Gastroesophageal sphincter (tissue), 4 donors: ENCODE results near the gene ZBED4. TPM values are rescaled to one million over a fixed set of nuclear protein-coding genes. Genes with fewer than 3 reads are reported as not detected.

Source experiments
- ATAC-seq: fragments of 150-250 bp; one replicate; pipeline ENCODE4 v1.9.1; 2016; ENCODE audit warnings: mild to moderate bottlenecking, moderate library complexity
- H3K27ac ChIP-seq, 4 donors: fragments of 200-600 bp; sonication (generic) in 3 of 4; 1 replicate in 3 of 4; 2 replicates in 1 of 4; pipeline ENCODE4 v1.5.1; 2016 to 2019
- H3K27me3 ChIP-seq: fragments of 200-600 bp; sonication (generic); one replicate; pipeline ENCODE4 v1.5.1; 2019
- H3K36me3 ChIP-seq, 2 donors: fragments of 200-600 bp; sonication (generic); one replicate each; pipeline ENCODE4 v1.5.1; 2019; ENCODE audit warnings: control low read depth in 1 of 2
- H3K4me1 ChIP-seq, 3 donors: fragments of 200-600 bp; sonication (generic); 1 replicate in 2 of 3; 2 replicates in 1 of 3; pipeline ENCODE4 v1.5.1; 2016 to 2019; ENCODE audit warnings: control low read depth in 2 of 3
- H3K4me3 ChIP-seq, 2 donors: fragments of 200-600 bp; sonication (generic); one replicate each; pipeline ENCODE4 v1.5.1; 2019; ENCODE audit warnings: mild to moderate bottlenecking in 1 of 2, moderate library complexity in 1 of 2
- H3K9me3 ChIP-seq, 3 donors: fragments of 200-600 bp; sonication (generic); one replicate each; pipeline ENCODE4 v1.5.1; 2017 to 2019; ENCODE audit warnings: control low read depth in 2 of 3
- EP300 ChIP-seq: sonication (generic); formaldehyde crosslinking; IDR thresholded peaks from one replicate; pipeline ENCODE4 v1.6.1; 2017; ENCODE audit warnings: antibody characterized with exemption, mild to moderate bottlenecking
- POLR2A ChIP-seq, 2 donors: fragments of 450-650 bp; IDR thresholded peaks; one replicate each; pipeline ENCODE4 v1.6.1; 2017; ENCODE audit warnings: antibody characterized with exemption in 2 of 2, mild to moderate bottlenecking in 2 of 2, moderate library complexity in 1 of 2
- POLR2AphosphoS5 ChIP-seq: sonication (generic); formaldehyde crosslinking; IDR thresholded peaks from one replicate; pipeline ENCODE4 v1.6.1; 2017; ENCODE audit warnings: antibody characterized with exemption
- WGBS, 2 donors: methylation state at CpG; one replicate each; pipeline ENCODE4 v1.1.5; 2018; ENCODE audit warnings: low coverage in 1 of 2; 5-methylcytosine and 5-hydroxymethylcytosine counted together
- total RNA-seq, 4 donors: library from RNA; depleted of rRNA; stranded (reverse); fragments of >200 nt; gene quantifications; one replicate each; pipeline ENCODE4 v1.1.0, GENCODE V29; 2016
- TF ChIP-seq, protein P1 (sequence below), 4 experiments: fragments of 200-600 bp in 2 of 4; fragments of 450-650 bp in 2 of 4; sonication (generic) in 1 of 4; IDR thresholded peaks; one replicate each; pipeline ENCODE4 v1.5.1; 2017 to 2019; ENCODE audit warnings: antibody characterized with exemption in 4 of 4, mild to moderate bottlenecking in 2 of 4, moderate library complexity in 2 of 4

Gene ZBED4
- total RNA-seq, 4 donors from 2014 or later: 6.9 to 12.3 (median 7.1) TPM

DNA sequence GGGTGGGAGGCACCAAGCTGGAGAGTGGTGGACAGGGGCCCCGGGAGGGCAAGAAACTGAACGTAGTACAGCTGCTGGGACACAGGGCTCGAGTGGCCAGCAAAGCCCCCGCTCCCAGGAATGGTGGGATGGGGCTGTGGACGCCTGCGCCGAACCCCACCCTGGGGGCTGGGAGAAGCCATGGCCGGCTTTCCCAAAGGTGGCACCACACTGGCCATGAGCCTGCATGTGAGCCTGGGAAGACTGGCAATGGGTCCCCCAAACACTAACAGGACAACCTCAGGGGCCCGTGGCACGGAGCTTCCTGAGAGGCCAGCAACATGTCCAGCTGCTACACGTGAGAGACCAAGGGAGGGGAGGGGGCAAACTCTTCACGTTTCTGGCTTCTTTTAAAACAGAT lies 60.6 kb downstream of the ZBED4 start:
- H3K4me3 ChIP-seq: no peak overlapping the region
- H3K9me3 ChIP-seq: no peaks in the 10 kb centered on the region
- no peaks in the 10 kb centered on the region for H3K27me3 ChIP-seq
- peaks cover 0 to 21% (median 10%) of the 10 kb centered on the region in 3 donors for H3K4me1 ChIP-seq
- no peak for TF ChIP-seq POLR2A (IDR thresholded peaks at IDR 0.05)
- TF ChIP-seq, protein P1, sequence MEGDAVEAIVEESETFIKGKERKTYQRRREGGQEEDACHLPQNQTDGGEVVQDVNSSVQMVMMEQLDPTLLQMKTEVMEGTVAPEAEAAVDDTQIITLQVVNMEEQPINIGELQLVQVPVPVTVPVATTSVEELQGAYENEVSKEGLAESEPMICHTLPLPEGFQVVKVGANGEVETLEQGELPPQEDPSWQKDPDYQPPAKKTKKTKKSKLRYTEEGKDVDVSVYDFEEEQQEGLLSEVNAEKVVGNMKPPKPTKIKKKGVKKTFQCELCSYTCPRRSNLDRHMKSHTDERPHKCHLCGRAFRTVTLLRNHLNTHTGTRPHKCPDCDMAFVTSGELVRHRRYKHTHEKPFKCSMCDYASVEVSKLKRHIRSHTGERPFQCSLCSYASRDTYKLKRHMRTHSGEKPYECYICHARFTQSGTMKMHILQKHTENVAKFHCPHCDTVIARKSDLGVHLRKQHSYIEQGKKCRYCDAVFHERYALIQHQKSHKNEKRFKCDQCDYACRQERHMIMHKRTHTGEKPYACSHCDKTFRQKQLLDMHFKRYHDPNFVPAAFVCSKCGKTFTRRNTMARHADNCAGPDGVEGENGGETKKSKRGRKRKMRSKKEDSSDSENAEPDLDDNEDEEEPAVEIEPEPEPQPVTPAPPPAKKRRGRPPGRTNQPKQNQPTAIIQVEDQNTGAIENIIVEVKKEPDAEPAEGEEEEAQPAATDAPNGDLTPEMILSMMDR (IDR thresholded peaks at IDR 0.05): no peak
- TF ChIP-seq POLR2AphosphoS5: no peak
- no peak for TF ChIP-seq EP300
- no peak overlapping the region for H3K27ac ChIP-seq
- WGBS, 2 donors: 53 to 72% methylated on average over 3 to 8 of the region's 12 CpGs
- no peak for ATAC-seq
- H3K36me3 ChIP-seq: peaks cover 0 to 53% of the 10 kb centered on the region in 2 donors

DNA sequence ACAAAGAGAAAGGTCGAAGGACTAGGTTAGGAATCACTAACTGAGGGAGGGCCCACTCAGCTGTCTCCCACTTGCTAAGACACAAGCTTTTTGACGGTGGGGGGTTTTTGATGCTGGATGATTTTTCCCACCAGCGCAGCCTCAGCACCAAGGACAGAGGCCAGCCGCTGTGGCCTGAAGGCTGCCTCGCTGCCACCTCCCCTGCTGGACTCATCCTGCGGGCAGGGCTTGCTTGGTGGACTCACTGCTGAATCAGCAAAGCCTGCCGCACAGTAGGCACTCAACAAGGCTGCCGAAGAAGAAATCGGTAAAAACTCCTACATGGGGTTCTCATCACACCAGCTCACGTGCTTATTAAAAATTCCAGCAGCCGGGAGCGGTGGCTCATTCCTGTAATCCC lies 62.0 kb downstream of the ZBED4 start:
- Histone ChIP-seq H3K4me1 (peaks cover 0 to 28% (median 14%) of the 10 kb centered on the region in 3 donors), H3K4me3 (no peak overlapping the region), H3K36me3 (peaks cover 0 to 48% of the 10 kb centered on the region in 2 donors), H3K27ac (no peak overlapping the region), H3K9me3 (no peaks in the 10 kb centered on the region), H3K27me3 (no peaks in the 10 kb centered on the region)
- TF ChIP-seq EP300: no peak
- TF ChIP-seq POLR2AphosphoS5: no peak
- TF ChIP-seq POLR2A (IDR thresholded peaks at IDR 0.05): no peak
- TF ChIP-seq, protein P1 (IDR thresholded peaks at IDR 0.05): no peak
- no peak for ATAC-seq
- WGBS, 2 donors: 75 to 93% methylated on average over 7 of the region's 12 CpGs

DNA sequence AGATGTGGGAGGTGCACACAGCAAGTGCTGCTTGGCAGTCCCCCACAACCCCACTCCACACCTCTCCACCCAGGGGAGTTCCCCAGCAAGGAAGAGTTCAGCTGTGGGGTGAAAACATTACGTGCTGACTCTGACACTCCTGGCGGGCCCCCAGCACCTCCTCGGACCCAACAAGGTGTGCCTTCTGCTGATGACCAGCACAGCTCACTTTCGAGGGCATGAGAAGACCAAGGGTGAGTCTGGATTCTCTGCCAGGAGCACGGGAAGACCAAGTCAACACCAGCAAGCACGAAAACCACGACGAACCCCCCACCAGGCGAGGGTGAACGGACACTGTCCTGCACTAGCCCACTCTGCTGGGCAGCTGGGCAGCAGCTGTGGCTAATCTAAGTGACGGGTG lies 63.2 kb downstream of the ZBED4 start:
- TF ChIP-seq POLR2A (IDR thresholded peaks at IDR 0.05) (no peak), EP300 (no peak), POLR2AphosphoS5 (no peak)
- TF ChIP-seq, protein P1 (IDR thresholded peaks at IDR 0.05): no peak
- Histone ChIP-seq H3K27me3 (no peaks in the 10 kb centered on the region), H3K27ac (peak overlapping the region in 1 of 4 donors; percentile 93), H3K36me3 (peaks cover 0 to 47% of the 10 kb centered on the region in 2 donors), H3K9me3 (no peaks in the 10 kb centered on the region), H3K4me3 (no peak overlapping the region), H3K4me1 (peaks cover 0 to 28% (median 14%) of the 10 kb centered on the region in 3 donors)
- ATAC-seq: no peak
- 86% methylated on average over 2 of the region's 11 CpGs; no CpG with 5 or more reads in 1 of the 2 donors for WGBS, 2 donors

DNA sequence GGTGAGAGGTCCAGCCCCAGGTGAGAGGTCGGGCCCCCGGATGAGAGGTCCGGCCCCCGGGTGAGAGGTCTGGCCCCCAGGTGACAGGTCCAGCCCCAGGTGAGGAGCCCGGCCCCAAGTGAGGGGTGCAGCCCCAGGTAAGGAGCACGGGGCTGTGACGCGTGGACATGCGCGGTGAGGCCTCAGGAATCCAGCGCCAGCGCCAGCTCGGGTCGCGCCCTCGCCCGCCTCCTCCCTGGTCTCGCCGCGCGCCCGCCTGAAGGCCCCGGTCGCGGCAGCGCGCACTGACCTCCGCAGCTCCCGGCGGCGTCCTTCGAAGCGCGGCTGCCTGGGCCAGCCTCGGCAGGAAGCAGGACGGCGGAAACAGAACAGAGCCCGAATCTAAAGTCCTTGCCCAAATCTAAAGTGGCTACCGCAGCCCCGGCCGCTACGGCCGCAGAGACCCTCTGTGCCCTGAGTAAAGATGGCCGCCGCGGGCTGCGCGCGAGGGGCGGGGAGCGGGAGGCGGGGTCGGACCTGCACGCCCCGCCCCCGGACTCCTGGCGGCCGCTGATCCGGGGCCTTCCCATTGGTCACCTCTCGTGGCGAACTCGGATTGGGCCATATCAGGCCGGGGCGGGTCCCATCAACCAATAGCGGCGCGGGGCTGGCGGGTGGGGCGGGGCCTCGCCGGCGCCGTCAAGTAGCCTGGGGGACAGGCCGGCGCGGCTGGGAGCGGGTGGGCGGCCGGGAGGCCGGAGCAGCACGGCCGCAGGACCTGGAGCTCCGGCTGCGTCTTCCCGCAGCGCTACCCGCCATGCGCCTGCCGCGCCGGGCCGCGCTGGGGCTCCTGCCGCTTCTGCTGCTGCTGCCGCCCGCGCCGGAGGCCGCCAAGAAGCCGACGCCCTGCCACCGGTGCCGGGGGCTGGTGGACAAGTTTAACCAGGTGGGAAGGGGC lies 64.6 kb downstream of the ZBED4 start, which contains the start of the genes ALG12 and CRELD2:
Gene ALG12, minus strand, starts transcription at position 465 of the 937 bp plus-strand sequence. CDS start 4,673 bp downstream, outside the sequence.
Gene CRELD2, plus strand, starts transcription at position 661 of the 937 bp plus-strand sequence. Its CDS starts 136 bp downstream, at position 797.
- no peak for TF ChIP-seq EP300
- peak; percentile 26 for TF ChIP-seq POLR2AphosphoS5
- TF ChIP-seq POLR2A (IDR thresholded peaks at IDR 0.05): peak; percentile 73 to 75
- TF ChIP-seq, protein P1 (IDR thresholded peaks at IDR 0.05): peak in 1 of 4 experiments; percentile 31

More for the DNA sequence above, 64.6 kb downstream of the ZBED4 start, which contains the start of the genes ALG12 and CRELD2:
- Histone ChIP-seq H3K9me3 (no peaks in the 10 kb centered on the region), H3K4me3 (peak within 1 kb of the TSS; percentile 64 to 91), H3K27ac (peak within 1 kb of the TSS; percentile 55 to 97 (median 95)), H3K4me1 (peaks cover 0 to 33% (median 14%) of the 10 kb centered on the region in 3 donors), H3K36me3 (peaks cover 0 to 35% of the 10 kb centered on the region in 2 donors), H3K27me3 (no peaks in the 10 kb centered on the region)
- no CpG with 5 or more reads among the region's 103 CpGs for WGBS, 2 donors
- ATAC-seq: peak; percentile 99
